ENCODE results near the gene SBSN. TPM values are rescaled to one million over a fixed set of nuclear protein-coding genes. Genes with fewer than 3 reads are reported as not detected.

The SBSN gene
- total RNA-seq, 2 experiments from 2014 or later: not detected

GRCh38 chr19:35529241-35530218, 1.4 kb upstream of the SBSN start:
- Mint-ChIP-seq H3K27ac (no peak overlapping the region), H3K36me3 (no peaks in the 10 kb centered on the region), H3K9me3 (no peaks in the 10 kb centered on the region), H3K27me3 (peaks cover 33% of the 10 kb centered on the region), H3K4me3 (no peak overlapping the region), H3K4me1 (peaks cover 6% of the 10 kb centered on the region)
- DNase-seq: no peak

GRCh38 chr19:35525873-35526272, 2.2 kb downstream of the SBSN start:
- Mint-ChIP-seq H3K27me3 (peaks cover 31% of the 10 kb centered on the region), H3K36me3 (no peaks in the 10 kb centered on the region), H3K4me3 (no peak overlapping the region), H3K9me3 (no peaks in the 10 kb centered on the region), H3K27ac (no peak overlapping the region), H3K4me1 (no peaks in the 10 kb centered on the region)
- DNase-seq: no peak

- Mint-ChIP-seq H3K4me3 (no peak overlapping the region), H3K9me3 (no peaks in the 10 kb centered on the region), H3K4me1 (no peaks in the 10 kb centered on the region), H3K27ac (no peak overlapping the region), H3K27me3 (peaks cover 30% of the 10 kb centered on the region), H3K36me3 (no peaks in the 10 kb centered on the region)
- DNase-seq: no peak
Measured at GRCh38 chr19:35524181-35524837, 3.8 kb downstream of the SBSN start.

- peaks cover 19% of the 10 kb centered on the region for H3K27me3 Mint-ChIP-seq
- no peak overlapping the region for H3K27ac Mint-ChIP-seq
- H3K9me3 Mint-ChIP-seq: no peaks in the 10 kb centered on the region
Measured at GRCh38 chr19:35522745-35523327, 5.3 kb downstream of the SBSN start.

GRCh38 chr19:35521124-35521743, 6.9 kb downstream of the SBSN start:
- Mint-ChIP-seq H3K4me1 (no peaks in the 10 kb centered on the region), H3K4me3 (no peak overlapping the region), H3K9me3 (no peaks in the 10 kb centered on the region), H3K27me3 (peaks cover 11% of the 10 kb centered on the region), H3K36me3 (no peaks in the 10 kb centered on the region), H3K27ac (no peak overlapping the region)
- DNase-seq: no peak

More at GRCh38 chr19:35522745-35523327, 5.3 kb downstream of the SBSN start:
- H3K36me3 Mint-ChIP-seq: no peaks in the 10 kb centered on the region
- H3K4me1 Mint-ChIP-seq: no peaks in the 10 kb centered on the region
- no peak for DNase-seq
- H3K4me3 Mint-ChIP-seq: no peak overlapping the region

GRCh38 chr19:35519291-35519690, 8.8 kb downstream of the SBSN start:
- DNase-seq: no peak
- H3K4me3 Mint-ChIP-seq: no peak overlapping the region
- H3K4me1 Mint-ChIP-seq: no peaks in the 10 kb centered on the region
- H3K36me3 Mint-ChIP-seq: no peaks in the 10 kb centered on the region
- no peaks in the 10 kb centered on the region for H3K9me3 Mint-ChIP-seq
- peaks cover 16% of the 10 kb centered on the region for H3K27me3 Mint-ChIP-seq
- H3K27ac Mint-ChIP-seq: no peak overlapping the region

GRCh38 chr19:35518313-35518712, 9.8 kb downstream of the SBSN start:
- H3K4me3 Mint-ChIP-seq: no peak overlapping the region
- peaks cover 17% of the 10 kb centered on the region for H3K27me3 Mint-ChIP-seq
- no peak overlapping the region for H3K27ac Mint-ChIP-seq
- DNase-seq: no peak
- no peaks in the 10 kb centered on the region for H3K4me1 Mint-ChIP-seq
- no peaks in the 10 kb centered on the region for H3K36me3 Mint-ChIP-seq
- no peaks in the 10 kb centered on the region for H3K9me3 Mint-ChIP-seq

- H3K27me3 Mint-ChIP-seq: peaks cover 25% of the 10 kb centered on the region
- H3K4me1 Mint-ChIP-seq: no peaks in the 10 kb centered on the region
- no peak overlapping the region for H3K4me3 Mint-ChIP-seq
- H3K36me3 Mint-ChIP-seq: no peaks in the 10 kb centered on the region
- H3K9me3 Mint-ChIP-seq: no peaks in the 10 kb centered on the region
- no peak for DNase-seq
- no peak overlapping the region for H3K27ac Mint-ChIP-seq
Measured at GRCh38 chr19:35517342-35517741, 10.8 kb downstream of the SBSN start.

GRCh38 chr19:35516310-35516709, 11.8 kb downstream of the SBSN start:
- Mint-ChIP-seq H3K4me1 (no peaks in the 10 kb centered on the region), H3K9me3 (no peaks in the 10 kb centered on the region), H3K4me3 (no peak overlapping the region), H3K36me3 (no peaks in the 10 kb centered on the region), H3K27me3 (peaks cover 35% of the 10 kb centered on the region), H3K27ac (no peak overlapping the region)
- DNase-seq: no peak

GRCh38 chr19:35514282-35514809, 13.8 kb downstream of the SBSN start:
- Mint-ChIP-seq H3K27me3 (peaks cover 49% of the 10 kb centered on the region), H3K4me3 (no peak overlapping the region), H3K36me3 (no peaks in the 10 kb centered on the region), H3K4me1 (peaks cover 11% of the 10 kb centered on the region), H3K9me3 (no peaks in the 10 kb centered on the region), H3K27ac (no peak overlapping the region)
- DNase-seq: no peak

GRCh38 chr19:35513628-35514281, 14.4 kb downstream of the SBSN start, which contains the start of gene DMKN:
TSS of gene DMKN (minus strand) at chr19:35513649. CDS start at chr19:35513475, 174 bp downstream.
- Mint-ChIP-seq H3K9me3 (no peaks in the 10 kb centered on the region), H3K36me3 (no peaks in the 10 kb centered on the region), H3K27me3 (peaks cover 54% of the 10 kb centered on the region), H3K4me3 (no peak within 1 kb of the TSS), H3K27ac (no peak within 1 kb of the TSS), H3K4me1 (peaks cover 13% of the 10 kb centered on the region)
- no peak for DNase-seq

GRCh38 chr19:35512831-35513627, 15.1 kb downstream of the SBSN start:
- no peak overlapping the region for H3K4me3 Mint-ChIP-seq
- no peak overlapping the region for H3K27ac Mint-ChIP-seq
- H3K27me3 Mint-ChIP-seq: peaks cover 61% of the 10 kb centered on the region
- H3K36me3 Mint-ChIP-seq: no peaks in the 10 kb centered on the region
- no peaks in the 10 kb centered on the region for H3K9me3 Mint-ChIP-seq
- H3K4me1 Mint-ChIP-seq: peaks cover 13% of the 10 kb centered on the region
- no peak for DNase-seq

- Mint-ChIP-seq H3K27me3 (peaks cover 69% of the 10 kb centered on the region), H3K27ac (no peak overlapping the region), H3K9me3 (no peaks in the 10 kb centered on the region), H3K4me3 (no peak overlapping the region), H3K36me3 (no peaks in the 10 kb centered on the region), H3K4me1 (peaks cover 13% of the 10 kb centered on the region)
- DNase-seq: no peak
Measured at GRCh38 chr19:35511337-35511736, 16.8 kb downstream of the SBSN start.

GRCh38 chr19:35510626-35510964, 17.5 kb downstream of the SBSN start:
- Mint-ChIP-seq H3K4me3 (no peak overlapping the region), H3K27me3 (peaks cover 72% of the 10 kb centered on the region), H3K9me3 (no peaks in the 10 kb centered on the region), H3K27ac (no peak overlapping the region), H3K36me3 (no peaks in the 10 kb centered on the region), H3K4me1 (peaks cover 13% of the 10 kb centered on the region)
- no peak for DNase-seq
